ENCODE data around the gene CASS4. TPM values are rescaled to one million over a fixed set of nuclear protein-coding genes. Genes with fewer than 3 reads are reported as not detected.

Gene CASS4
- total RNA-seq, 4 donors from 2014 or later = 1.1 to 1.4 (median 1.1) TPM; not detected in 1

DNA sequence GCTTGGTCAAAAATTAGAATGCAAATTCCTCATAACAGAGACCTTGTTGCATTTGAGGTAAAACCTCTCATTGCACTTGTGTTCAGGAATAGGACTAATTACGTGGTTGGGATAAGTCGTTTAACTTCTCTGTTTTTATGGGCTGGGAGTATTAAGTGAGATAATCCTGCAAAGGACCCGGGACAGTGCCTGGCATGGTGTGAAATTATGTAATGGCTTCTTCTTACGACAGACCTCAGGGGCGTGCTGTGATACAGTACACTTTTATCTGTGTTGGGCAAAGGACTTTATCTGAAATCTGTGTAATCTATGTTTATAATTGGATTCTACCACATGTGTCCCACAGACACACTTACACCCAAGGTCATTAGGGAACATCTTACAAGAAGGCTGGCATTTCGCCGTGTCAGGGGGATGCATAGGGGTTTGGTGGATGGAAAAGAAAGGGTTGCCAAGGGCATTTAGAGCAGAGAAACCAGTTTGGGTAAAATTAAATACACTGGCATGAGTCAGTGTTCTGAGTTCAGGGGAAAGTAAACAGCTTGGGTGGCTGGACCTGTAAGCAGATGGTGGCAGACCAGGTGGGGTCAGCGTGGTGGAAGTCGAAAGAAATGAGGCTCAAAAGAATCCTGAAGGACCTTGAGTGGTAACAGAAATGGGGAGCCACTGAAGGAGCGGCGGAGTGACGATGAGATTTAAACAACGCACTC, 39.2 kb downstream of the CASS4 start:
- no peaks in the 10 kb centered on the region for H3K9me3 ChIP-seq
- no peaks in the 10 kb centered on the region for H3K36me3 ChIP-seq
- no peak overlapping the region for H3K27ac ChIP-seq
- intact Hi-C loops (cut with DNase I; ENCODE audit: low total_unique reads) (no loop called here), in situ Hi-C loops (cut with MboI; ENCODE audit: low pct_ligation_motif_present in 1 of 4, low pct_unique_long_range_greater_than_20kb in 1 of 4, low sequenced_read_pairs in 3 of 4) (no loop called here)
- no peak for DNase-seq
- no peaks in the 10 kb centered on the region for H3K4me1 ChIP-seq
- 77 to 81% methylated on average over 10 to 13 of the region's 13 CpGs for WGBS, 2 donors (ENCODE audit: low coverage in 1 of 2)
- TF ChIP-seq CTCF (IDR thresholded peaks at IDR 0.05) = no peak
- no peak for TF ChIP-seq EP300 (IDR thresholded peaks at IDR 0.05; ENCODE audit: low read depth)
- TF ChIP-seq POLR2AphosphoS5 (IDR thresholded peaks at IDR 0.05) = no peak
- no peak overlapping the region for H3K4me3 ChIP-seq
- H3K27me3 ChIP-seq = no peaks in the 10 kb centered on the region

DNA sequence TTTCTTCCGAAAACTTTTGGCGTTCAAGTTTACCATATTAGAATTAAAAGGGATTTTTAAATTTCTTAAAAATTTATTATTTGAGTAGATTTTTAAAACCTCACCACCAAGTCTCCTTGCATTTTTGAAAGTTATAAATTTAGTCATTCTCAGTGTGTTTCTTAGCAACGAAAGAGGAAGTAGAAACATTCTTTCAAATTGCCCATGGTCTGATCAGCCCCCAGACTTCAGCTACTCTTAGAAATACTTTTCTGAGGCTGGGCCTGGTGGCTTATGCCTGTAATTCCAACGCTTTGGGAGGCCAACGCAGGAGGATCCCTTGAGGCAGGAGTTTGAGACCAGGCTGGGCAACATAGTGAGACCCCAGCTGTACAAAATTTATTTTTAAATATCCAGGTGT, 41.3 kb downstream of the CASS4 start:
- in situ Hi-C loops (cut with MboI; ENCODE audit: low pct_ligation_motif_present in 1 of 4, low pct_unique_long_range_greater_than_20kb in 1 of 4, low sequenced_read_pairs in 3 of 4) (no loop called here), intact Hi-C loops (cut with DNase I; ENCODE audit: low total_unique reads) (no loop called here)
- no peaks in the 10 kb centered on the region for H3K9me3 ChIP-seq
- no peak overlapping the region for H3K4me3 ChIP-seq
- no peak for DNase-seq
- no peaks in the 10 kb centered on the region for H3K27me3 ChIP-seq
- H3K36me3 ChIP-seq = no peaks in the 10 kb centered on the region
- 80 to 83% methylated on average over 5 of the region's 5 CpGs for WGBS, 2 donors (ENCODE audit: low coverage in 1 of 2)
- no peak overlapping the region for H3K27ac ChIP-seq
- no peaks in the 10 kb centered on the region for H3K4me1 ChIP-seq
- TF ChIP-seq POLR2AphosphoS5 (IDR thresholded peaks at IDR 0.05) = no peak

DNA sequence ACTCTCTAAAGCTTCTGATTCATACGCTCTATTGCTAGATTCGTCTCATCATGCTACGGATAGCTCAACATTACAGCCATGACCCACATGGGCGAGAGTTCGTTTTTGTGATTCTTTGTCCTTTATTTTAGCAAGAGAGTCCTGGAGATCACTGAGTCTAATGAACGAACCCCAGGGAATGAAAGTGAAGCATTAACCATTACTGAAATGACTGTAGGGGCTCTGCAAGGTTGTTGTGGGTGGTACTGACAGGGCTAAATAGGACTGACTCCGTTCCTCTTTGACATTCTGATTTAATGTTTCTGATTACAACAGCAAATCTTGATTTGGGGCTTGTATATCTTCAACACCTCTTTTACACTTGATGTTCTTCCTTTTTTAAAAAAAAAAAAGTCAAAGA, 42.7 kb downstream of the CASS4 start:
- H3K36me3 ChIP-seq = no peaks in the 10 kb centered on the region
- DNase-seq = no peak
- no peak overlapping the region for H3K27ac ChIP-seq
- TF ChIP-seq POLR2AphosphoS5 (IDR thresholded peaks at IDR 0.05) = no peak
- no peak for TF ChIP-seq CTCF (IDR thresholded peaks at IDR 0.05)
- TF ChIP-seq POLR2A (IDR thresholded peaks at IDR 0.05) = no peak
- no peak for TF ChIP-seq EP300 (IDR thresholded peaks at IDR 0.05; ENCODE audit: low read depth)
- H3K27me3 ChIP-seq = no peaks in the 10 kb centered on the region
- intact Hi-C loops (cut with DNase I; ENCODE audit: low total_unique reads) = no loop called here
- H3K4me3 ChIP-seq = no peak overlapping the region
- 77 to 79% methylated on average over 7 of the region's 7 CpGs for WGBS, 2 donors (ENCODE audit: low coverage in 1 of 2)
- H3K9me3 ChIP-seq = no peaks in the 10 kb centered on the region
- no peaks in the 10 kb centered on the region for H3K4me1 ChIP-seq
- in situ Hi-C loops (cut with MboI; ENCODE audit: low pct_ligation_motif_present in 1 of 4, low pct_unique_long_range_greater_than_20kb in 1 of 4, low sequenced_read_pairs in 3 of 4) = no loop called here

- TF ChIP-seq CTCF (IDR thresholded peaks at IDR 0.05) (no peak), POLR2A (IDR thresholded peaks at IDR 0.05) (no peak), POLR2AphosphoS5 (IDR thresholded peaks at IDR 0.05) (no peak)
- Histone ChIP-seq H3K9me3 (no peaks in the 10 kb centered on the region), H3K4me3 (no peak overlapping the region), H3K27ac (no peak overlapping the region), H3K27me3 (no peaks in the 10 kb centered on the region), H3K4me1 (no peaks in the 10 kb centered on the region), H3K36me3 (no peaks in the 10 kb centered on the region)
- intact Hi-C loops (cut with DNase I; ENCODE audit: low total_unique reads) (no loop called here), in situ Hi-C loops (cut with MboI; ENCODE audit: low pct_ligation_motif_present in 1 of 4, low pct_unique_long_range_greater_than_20kb in 1 of 4, low sequenced_read_pairs in 3 of 4) (no loop called here)
- DNase-seq = no peak
- WGBS, 2 donors (ENCODE audit: low coverage in 1 of 2) = 82 to 93% methylated on average over 8 to 22 of the region's 22 CpGs
Observed at GRCh38 chr20:56458206-56458821, 46.3 kb downstream of the CASS4 start.

Data from transverse colon (tissue), 4 donors.